Lung (tissue), 12 donors: ENCODE results near the gene PPP1R12C. TPM values are rescaled to one million over a fixed set of nuclear protein-coding genes. Genes with fewer than 3 reads are reported as not detected.

ENCODE experiments used
- ATAC-seq: fragments of 200-7000 bp; cut with Tn5 transposase; one replicate; pipeline ENCODE4 v1.9.1; 2020; ENCODE audit warnings: moderate number of reproducible peaks; ENCODE audit not compliant: insufficient read depth, low FRiP score
- DNase-seq, 3 donors: peaks; one replicate each; pipeline ENCODE4 v3.0.0-alpha.2; 2013 to 2017
- H3K27ac ChIP-seq, 2 donors: one replicate each; pipeline ENCODE4 v1.5.1; 2013; ENCODE audit warnings: mild to moderate bottlenecking in 2 of 2, moderate library complexity in 2 of 2, control low read depth in 1 of 2, inconsistent platforms in 1 of 2, low read depth in 1 of 2, low read length in 1 of 2
- H3K27me3 ChIP-seq, 3 donors: one replicate each; pipeline ENCODE4 v1.5.1; 2013; ENCODE audit warnings: low read length in 2 of 3; ENCODE audit not compliant: control insufficient read depth in 3 of 3, insufficient read depth in 3 of 3
- H3K36me3 ChIP-seq, 4 donors: one replicate each; pipeline ENCODE4 v1.5.1; 2013; ENCODE audit warnings: low read length in 4 of 4, mild to moderate bottlenecking in 1 of 4, moderate library complexity in 1 of 4; ENCODE audit not compliant: control insufficient read depth in 4 of 4, insufficient read depth in 4 of 4
- H3K4me1 ChIP-seq, 5 donors: one replicate each; pipeline ENCODE4 v1.5.1; 2013; ENCODE audit warnings: low read length in 5 of 5, mild to moderate bottlenecking in 2 of 5, moderate library complexity in 1 of 5; ENCODE audit not compliant: control insufficient read depth in 5 of 5, insufficient read depth in 5 of 5
- H3K4me3 ChIP-seq: one replicate; pipeline ENCODE4 v1.5.1; 2013; ENCODE audit warnings: mild to moderate bottlenecking, control low read depth, moderate library complexity
- H3K9ac ChIP-seq, 2 donors: one replicate each; pipeline ENCODE4 v1.5.1; 2013; ENCODE audit warnings: low read length in 2 of 2, control low read depth in 1 of 2; ENCODE audit not compliant: insufficient read depth in 1 of 2
- H3K9me3 ChIP-seq, 4 donors: one replicate each; pipeline ENCODE4 v1.5.1; 2013; ENCODE audit warnings: low read length in 3 of 4, mild to moderate bottlenecking in 1 of 4, moderate library complexity in 1 of 4; ENCODE audit not compliant: control insufficient read depth in 4 of 4, insufficient read depth in 3 of 4
- WGBS, 2 donors: extraction: QIAGEN DNeasy Blood & Tissue Kit; methylation state at CpG; one replicate each; pipeline ENCODE4 v1.1.7; 2013; 5-methylcytosine and 5-hydroxymethylcytosine counted together
- polyA plus RNA-seq, 2 donors: library from polyadenylated mRNA; stranded (reverse); fragments of 200-250 nt; gene quantifications; one replicate each; pipeline ENCODE4 v1.2.1, GENCODE V29; 2013
- total RNA-seq, 2 donors: library from RNA; depleted of rRNA in 1 of 2; stranded (reverse); fragments of >200 nt in 1 of 2; gene quantifications; one replicate each; pipeline ENCODE4 v1.2.1, GENCODE V29; 2014 to 2021
- TF ChIP-seq, protein P1 (sequence below): IDR thresholded peaks from 2 replicates; pipeline ENCODE4 v1.5.1; 2012; ENCODE audit warnings: mild to moderate bottlenecking; ENCODE audit errors: control extremely low read depth, extremely low read depth
- donor health status: control.
- donor health status: control.
- donor health status: Bipolar disorder and iron deficiency.
- donor health status: healthy.
- donor health status: DM: yes; HTN: yes; CAD: no.

The PPP1R12C gene
- total and polyA plus RNA-seq, 4 donors = 47.4 to 163 (median 111) TPM

GRCh38 chr19:55113570-55114039, 3.8 kb downstream of the PPP1R12C start:
- no peak for ATAC-seq
- 43 to 63% methylated on average over 11 to 12 of the region's 12 CpGs for WGBS, 2 donors
- DNase-seq = peak; percentile 84 to 88 (median 86)
- H3K27me3 ChIP-seq = no peaks in the 10 kb centered on the region
- peak overlapping the region; percentile 78 to 93 for H3K27ac ChIP-seq
- H3K36me3 ChIP-seq = peaks cover 0 to 22% (median 5%) of the 10 kb centered on the region in 4 donors
- peak overlapping the region; percentile 47 to 68 for H3K9ac ChIP-seq
- no peak overlapping the region for H3K4me3 ChIP-seq
- H3K9me3 ChIP-seq = no peaks in the 10 kb centered on the region
- TF ChIP-seq, protein P1, sequence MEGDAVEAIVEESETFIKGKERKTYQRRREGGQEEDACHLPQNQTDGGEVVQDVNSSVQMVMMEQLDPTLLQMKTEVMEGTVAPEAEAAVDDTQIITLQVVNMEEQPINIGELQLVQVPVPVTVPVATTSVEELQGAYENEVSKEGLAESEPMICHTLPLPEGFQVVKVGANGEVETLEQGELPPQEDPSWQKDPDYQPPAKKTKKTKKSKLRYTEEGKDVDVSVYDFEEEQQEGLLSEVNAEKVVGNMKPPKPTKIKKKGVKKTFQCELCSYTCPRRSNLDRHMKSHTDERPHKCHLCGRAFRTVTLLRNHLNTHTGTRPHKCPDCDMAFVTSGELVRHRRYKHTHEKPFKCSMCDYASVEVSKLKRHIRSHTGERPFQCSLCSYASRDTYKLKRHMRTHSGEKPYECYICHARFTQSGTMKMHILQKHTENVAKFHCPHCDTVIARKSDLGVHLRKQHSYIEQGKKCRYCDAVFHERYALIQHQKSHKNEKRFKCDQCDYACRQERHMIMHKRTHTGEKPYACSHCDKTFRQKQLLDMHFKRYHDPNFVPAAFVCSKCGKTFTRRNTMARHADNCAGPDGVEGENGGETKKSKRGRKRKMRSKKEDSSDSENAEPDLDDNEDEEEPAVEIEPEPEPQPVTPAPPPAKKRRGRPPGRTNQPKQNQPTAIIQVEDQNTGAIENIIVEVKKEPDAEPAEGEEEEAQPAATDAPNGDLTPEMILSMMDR = no peak
- peaks cover 10 to 30% (median 24%) of the 10 kb centered on the region in 5 donors for H3K4me1 ChIP-seq

DNA sequence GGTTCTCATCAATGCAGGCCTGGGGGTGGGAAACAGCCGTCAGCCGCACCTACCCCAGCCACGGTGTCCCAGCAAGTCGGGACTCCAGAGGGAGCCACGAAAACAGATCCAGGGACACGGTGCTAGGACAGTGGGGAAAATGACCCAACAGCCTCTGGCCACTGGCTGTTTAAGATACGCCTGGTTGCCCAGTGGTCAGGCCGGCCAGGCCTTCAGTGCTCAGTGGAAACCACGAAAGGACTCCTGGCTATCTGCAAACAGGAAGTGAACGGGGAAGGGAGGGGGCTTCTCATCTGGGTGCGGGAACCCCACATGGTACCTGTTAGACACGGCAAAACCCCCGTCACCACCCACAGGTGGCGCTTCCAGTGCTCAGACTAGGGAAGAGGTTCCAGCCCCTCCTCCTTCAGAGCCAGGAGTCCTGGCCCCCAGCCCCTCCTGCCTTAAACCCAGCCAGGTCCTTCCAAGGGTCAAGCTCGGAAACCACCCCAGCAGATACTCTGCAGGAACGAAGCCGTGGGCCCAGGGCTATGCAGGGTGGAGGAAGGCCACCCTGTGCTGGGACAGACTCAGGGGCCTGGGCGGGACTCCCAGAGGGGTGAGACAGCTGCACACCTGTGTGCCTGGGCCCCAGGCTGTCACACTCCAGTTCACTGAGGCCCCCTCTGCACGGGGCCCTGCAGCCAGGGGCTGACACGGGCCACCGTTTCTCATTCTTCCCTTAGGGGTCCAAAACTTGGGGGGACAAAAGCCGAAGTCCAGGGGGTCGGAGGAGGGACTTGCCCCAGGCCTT, 4.5 kb downstream of the PPP1R12C start:
- no peak overlapping the region for H3K4me3 ChIP-seq
- no peaks in the 10 kb centered on the region for H3K27me3 ChIP-seq
- ATAC-seq = no peak

DNA sequence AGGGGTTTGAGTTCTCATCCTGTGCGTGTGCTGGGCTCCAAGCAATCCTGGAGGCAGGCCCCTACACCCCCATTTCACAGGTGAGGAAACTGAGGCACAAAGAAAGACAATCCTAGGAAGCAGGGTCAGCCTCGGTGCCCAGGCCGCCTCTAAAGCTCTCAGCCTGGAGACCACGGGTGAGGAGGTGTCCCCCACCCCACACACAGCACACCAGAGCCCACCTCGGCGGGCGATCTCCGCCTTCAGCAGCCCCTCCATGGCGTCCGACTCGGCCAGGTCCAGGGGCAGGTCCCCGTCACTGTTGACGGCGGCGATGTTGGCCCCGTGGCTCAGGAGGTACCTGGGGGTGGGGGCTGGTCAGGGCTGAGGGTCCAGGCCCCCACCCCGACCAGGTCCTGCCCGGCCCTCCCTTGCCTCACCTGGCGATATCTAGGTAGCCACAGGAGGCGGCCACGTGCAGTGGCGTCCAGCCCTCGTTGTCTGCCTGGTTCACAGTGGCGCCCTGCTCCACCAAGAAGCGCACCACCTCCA, 5.1 kb downstream of the PPP1R12C start:
- no peak for ATAC-seq
- Histone ChIP-seq H3K9me3 (no peaks in the 10 kb centered on the region), H3K36me3 (peaks cover 0 to 22% (median 5%) of the 10 kb centered on the region in 4 donors), H3K9ac (no peak overlapping the region), H3K4me3 (no peak overlapping the region), H3K4me1 (peaks cover 10 to 25% (median 19%) of the 10 kb centered on the region in 5 donors), H3K27ac (peak overlapping the region; percentile 78 to 93), H3K27me3 (no peaks in the 10 kb centered on the region)
- DNase-seq = no peak
- 93 to 98% methylated on average over 25 of the region's 25 CpGs for WGBS, 2 donors
- TF ChIP-seq, protein P1 = no peak

More for the DNA sequence above, 4.5 kb downstream of the PPP1R12C start:
- Histone ChIP-seq H3K36me3 (peaks cover 0 to 22% (median 5%) of the 10 kb centered on the region in 4 donors), H3K9ac (peak overlapping the region; percentile 47 to 68), H3K9me3 (no peaks in the 10 kb centered on the region), H3K4me1 (peaks cover 10 to 25% (median 19%) of the 10 kb centered on the region in 5 donors), H3K27ac (peak overlapping the region; percentile 78 to 93)
- WGBS, 2 donors = 72 to 78% methylated on average over 23 of the region's 23 CpGs
- no peak for DNase-seq
- TF ChIP-seq, protein P1 = no peak
